Tibial nerve (tissue), 4 donors: ENCODE data around the gene KRT71. TPM values are rescaled to one million over a fixed set of nuclear protein-coding genes. Genes with fewer than 3 reads are reported as not detected.
A peak's percentile ranks its signal among the peaks of the same experiment; 100 is the strongest.

Experiments used
- DNase-seq, 2 donors: peaks; one replicate each; pipeline ENCODE4 v3.0.0-alpha.2; 2019; ENCODE audit warnings: low spot score in 2 of 2
- H3K27ac ChIP-seq, 4 donors: fragments of 200-600 bp; sonication (generic) in 3 of 4; one replicate each; pipeline ENCODE4 v1.5.1; 2017 to 2019; ENCODE audit warnings: mild to moderate bottlenecking in 1 of 4
- H3K27me3 ChIP-seq, 2 donors: fragments of 200-600 bp; sonication (generic) in 1 of 2; one replicate each; pipeline versions ENCODE4 v1.5.1 to v1.6.0; 2017 to 2019
- H3K36me3 ChIP-seq, 3 donors: fragments of 200-600 bp; sonication (generic); one replicate each; pipeline ENCODE4 v1.5.1; 2018 to 2019
- H3K4me1 ChIP-seq, 4 donors: fragments of 200-600 bp; sonication (generic) in 3 of 4; one replicate each; pipeline ENCODE4 v1.5.1; 2017 to 2019
- H3K4me3 ChIP-seq, 4 donors: fragments of 200-600 bp; sonication (generic) in 3 of 4; one replicate each; pipeline ENCODE4 v1.5.1; 2017 to 2019; ENCODE audit warnings: mild to moderate bottlenecking in 1 of 4, moderate library complexity in 1 of 4
- H3K9me3 ChIP-seq, 4 donors: fragments of 200-600 bp; sonication (generic) in 3 of 4; one replicate each; pipeline ENCODE4 v1.5.1; 2017 to 2019
- EP300 ChIP-seq, 2 donors: sonication (generic); formaldehyde crosslinking; IDR thresholded peaks; one replicate each; pipeline ENCODE4 v1.6.1; 2017; ENCODE audit warnings: antibody characterized with exemption in 2 of 2, mild to moderate bottlenecking in 1 of 2
- POLR2A ChIP-seq, 2 donors: fragments of 450-650 bp; IDR thresholded peaks; one replicate each; pipeline ENCODE4 v1.6.1; 2017; ENCODE audit warnings: antibody characterized with exemption in 2 of 2, mild to moderate bottlenecking in 2 of 2, moderate library complexity in 2 of 2
- WGBS, 2 donors: methylation state at CpG; one replicate each; pipeline ENCODE4 v1.1.5; 2018; 5-methylcytosine and 5-hydroxymethylcytosine counted together
- total RNA-seq, 4 donors: library from RNA; depleted of rRNA; stranded (reverse); fragments of >200 nt; gene quantifications; one replicate each; pipeline ENCODE4 v1.1.0, GENCODE V29; 2016
- TF ChIP-seq, protein P1 (sequence below), 5 experiments: fragments of 200-600 bp in 3 of 5; fragments of 450-650 bp in 2 of 5; sonication (generic) in 3 of 5; IDR thresholded peaks; one replicate each; pipeline ENCODE4 v1.5.1; 2016 to 2019; ENCODE audit warnings: antibody characterized with exemption in 5 of 5, mild to moderate bottlenecking in 3 of 5, moderate library complexity in 2 of 5

KRT71 gene
- total RNA-seq, 4 donors from 2014 or later = not detected

DNA sequence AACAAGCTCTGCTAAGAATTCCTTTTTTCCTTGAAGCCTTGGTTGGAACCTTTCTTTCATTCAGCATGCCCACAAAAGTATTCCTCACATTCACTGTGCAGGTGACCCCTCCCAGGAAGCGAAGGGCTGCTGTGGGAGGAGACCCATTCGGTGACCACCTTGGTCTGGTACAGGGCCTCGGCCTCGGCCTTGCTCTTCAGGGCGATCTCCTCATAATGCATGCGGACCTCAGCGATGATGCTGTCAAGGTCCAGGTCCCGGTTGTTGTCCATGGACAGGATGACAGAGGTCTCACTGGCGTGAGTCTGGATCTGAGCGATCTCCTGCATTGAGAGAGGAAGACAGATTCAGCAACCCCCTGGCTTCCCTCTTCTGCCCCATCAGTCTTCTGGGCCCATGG lies 17.6 kb upstream of the KRT71 start:
- Histone ChIP-seq H3K9me3 (no peaks in the 10 kb centered on the region), H3K36me3 (no peaks in the 10 kb centered on the region), H3K4me3 (no peak overlapping the region), H3K27me3 (peaks cover 0 to 11% of the 10 kb centered on the region in 2 donors), H3K4me1 (no peaks in the 10 kb centered on the region), H3K27ac (no peak overlapping the region)
- no peak for DNase-seq
- TF ChIP-seq POLR2A (IDR thresholded peaks at IDR 0.05) (no peak), EP300 (IDR thresholded peaks at IDR 0.05) (no peak)
- TF ChIP-seq, protein P1, sequence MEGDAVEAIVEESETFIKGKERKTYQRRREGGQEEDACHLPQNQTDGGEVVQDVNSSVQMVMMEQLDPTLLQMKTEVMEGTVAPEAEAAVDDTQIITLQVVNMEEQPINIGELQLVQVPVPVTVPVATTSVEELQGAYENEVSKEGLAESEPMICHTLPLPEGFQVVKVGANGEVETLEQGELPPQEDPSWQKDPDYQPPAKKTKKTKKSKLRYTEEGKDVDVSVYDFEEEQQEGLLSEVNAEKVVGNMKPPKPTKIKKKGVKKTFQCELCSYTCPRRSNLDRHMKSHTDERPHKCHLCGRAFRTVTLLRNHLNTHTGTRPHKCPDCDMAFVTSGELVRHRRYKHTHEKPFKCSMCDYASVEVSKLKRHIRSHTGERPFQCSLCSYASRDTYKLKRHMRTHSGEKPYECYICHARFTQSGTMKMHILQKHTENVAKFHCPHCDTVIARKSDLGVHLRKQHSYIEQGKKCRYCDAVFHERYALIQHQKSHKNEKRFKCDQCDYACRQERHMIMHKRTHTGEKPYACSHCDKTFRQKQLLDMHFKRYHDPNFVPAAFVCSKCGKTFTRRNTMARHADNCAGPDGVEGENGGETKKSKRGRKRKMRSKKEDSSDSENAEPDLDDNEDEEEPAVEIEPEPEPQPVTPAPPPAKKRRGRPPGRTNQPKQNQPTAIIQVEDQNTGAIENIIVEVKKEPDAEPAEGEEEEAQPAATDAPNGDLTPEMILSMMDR (IDR thresholded peaks at IDR 0.05) = no peak
- 91 to 94% methylated on average over 10 of the region's 10 CpGs for WGBS, 2 donors

DNA sequence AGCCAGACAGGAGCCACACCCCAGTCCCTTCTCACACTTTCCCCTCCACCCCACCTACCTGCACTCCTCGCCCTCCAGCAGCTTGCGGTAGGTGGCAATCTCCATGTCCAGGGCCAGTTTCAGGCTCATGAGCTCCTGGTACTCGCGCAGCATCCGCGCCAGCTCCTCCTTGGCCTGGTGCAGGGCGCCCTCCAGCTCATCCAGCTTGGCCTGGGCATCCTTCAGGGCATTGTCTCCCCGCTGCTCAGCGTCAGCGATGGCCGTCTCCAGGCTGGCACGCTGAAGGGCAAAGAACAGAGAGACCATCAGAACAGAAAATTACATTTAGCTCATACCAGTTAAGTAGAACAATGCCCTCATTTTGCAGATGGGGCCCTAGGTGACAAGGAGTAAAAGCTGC lies 15.2 kb upstream of the KRT71 start:
- WGBS, 2 donors = 76 to 84% methylated on average over 12 of the region's 12 CpGs
- TF ChIP-seq POLR2A (IDR thresholded peaks at IDR 0.05) (no peak), EP300 (IDR thresholded peaks at IDR 0.05) (no peak)
- TF ChIP-seq, protein P1 (IDR thresholded peaks at IDR 0.05) = no peak
- no peak for DNase-seq
- Histone ChIP-seq H3K4me1 (no peaks in the 10 kb centered on the region), H3K4me3 (no peak overlapping the region), H3K27ac (no peak overlapping the region), H3K9me3 (no peaks in the 10 kb centered on the region), H3K36me3 (no peaks in the 10 kb centered on the region), H3K27me3 (peaks cover 0 to 24% of the 10 kb centered on the region in 2 donors)

DNA sequence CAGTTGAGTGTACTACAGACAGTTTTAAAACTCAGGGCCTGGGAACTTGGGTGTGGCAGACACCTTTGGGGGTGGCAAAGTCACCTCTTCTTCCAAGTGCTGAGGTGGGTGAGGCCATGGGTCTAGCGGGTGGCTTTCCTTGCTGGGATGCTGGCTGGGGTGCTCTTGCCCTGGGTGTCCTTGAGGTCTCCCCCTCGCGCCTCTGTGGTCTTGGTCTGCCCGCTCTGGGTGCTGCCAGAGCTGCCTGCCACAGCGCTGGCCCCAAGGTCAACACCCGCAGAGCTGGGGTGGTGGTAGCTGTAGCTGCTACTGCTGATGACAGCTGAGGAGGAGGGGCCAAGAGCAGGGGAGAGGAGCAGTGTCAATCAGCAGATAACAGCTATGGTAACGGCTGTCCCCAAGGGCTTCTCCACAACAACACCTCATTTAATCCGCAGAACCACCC lies 13.9 kb upstream of the KRT71 start:
- Histone ChIP-seq H3K9me3 (no peaks in the 10 kb centered on the region), H3K4me3 (no peak overlapping the region), H3K27ac (no peak overlapping the region), H3K27me3 (peaks cover 0 to 29% of the 10 kb centered on the region in 2 donors), H3K4me1 (no peaks in the 10 kb centered on the region), H3K36me3 (no peaks in the 10 kb centered on the region)
- DNase-seq = no peak
- 54 to 58% methylated on average over 4 to 8 of the region's 8 CpGs for WGBS, 2 donors
- TF ChIP-seq, protein P1 (IDR thresholded peaks at IDR 0.05) = no peak
- TF ChIP-seq POLR2A (IDR thresholded peaks at IDR 0.05) = no peak
- TF ChIP-seq EP300 (IDR thresholded peaks at IDR 0.05) = no peak

DNA sequence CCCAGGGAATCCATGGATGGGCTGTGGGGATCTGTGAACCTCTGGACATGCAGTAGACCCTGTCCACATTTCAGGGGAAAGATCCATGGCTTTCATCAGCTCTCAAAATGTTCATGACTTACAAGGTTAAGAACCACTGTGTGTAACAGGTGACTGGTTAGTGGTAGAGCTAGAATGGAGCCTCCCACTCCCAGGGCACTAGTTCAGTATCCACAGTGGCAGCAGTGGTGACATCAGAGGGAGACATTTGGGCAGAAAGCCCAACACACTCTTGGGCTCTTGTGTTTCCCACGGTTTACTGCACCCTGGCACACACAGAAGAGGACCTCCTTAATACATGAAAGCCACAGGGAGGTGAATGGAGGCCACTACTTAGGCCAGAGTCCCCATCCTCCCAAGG lies 11.6 kb upstream of the KRT71 start:
- TF ChIP-seq, protein P1 (IDR thresholded peaks at IDR 0.05) = no peak
- no peak for TF ChIP-seq POLR2A (IDR thresholded peaks at IDR 0.05)
- no peak for TF ChIP-seq EP300 (IDR thresholded peaks at IDR 0.05)
- WGBS, 2 donors = 38 to 75% methylated on average over 1 of the region's 1 CpG
- no peak overlapping the region for H3K27ac ChIP-seq
- DNase-seq = no peak
- H3K27me3 ChIP-seq = peaks cover 0 to 25% of the 10 kb centered on the region in 2 donors
- no peaks in the 10 kb centered on the region for H3K4me1 ChIP-seq
- H3K9me3 ChIP-seq = no peaks in the 10 kb centered on the region
- H3K36me3 ChIP-seq = no peaks in the 10 kb centered on the region
- no peak overlapping the region for H3K4me3 ChIP-seq

DNA sequence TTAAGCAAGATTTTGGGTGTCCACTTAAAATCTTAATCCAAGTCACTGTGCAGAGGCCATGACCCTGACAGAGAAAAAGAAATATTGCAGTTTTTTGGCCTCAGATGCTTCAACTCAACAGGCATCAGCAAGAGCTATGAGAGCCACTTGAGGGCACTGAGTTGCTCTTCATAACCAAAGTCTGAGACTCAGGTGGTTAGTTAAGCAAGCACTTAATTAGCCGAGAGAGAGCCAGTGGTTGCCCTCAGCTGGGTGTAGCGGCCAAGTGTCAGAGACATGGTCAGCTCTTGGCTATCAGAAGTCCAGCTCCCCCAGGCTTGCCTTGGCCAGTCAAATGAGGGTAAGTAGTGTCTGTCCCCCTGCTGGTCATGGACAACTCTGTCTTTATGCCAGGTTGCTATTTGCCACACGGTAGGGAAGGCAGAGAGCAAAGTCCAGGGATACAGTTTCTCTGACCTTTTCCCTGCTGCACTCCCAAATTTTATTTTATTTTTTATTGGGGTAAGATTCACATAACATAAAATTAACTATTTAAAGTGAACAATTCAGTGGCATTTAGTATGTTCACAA lies 9.0 kb upstream of the KRT71 start:
- WGBS, 2 donors = 57 to 72% methylated on average over 3 of the region's 3 CpGs
- H3K27me3 ChIP-seq = peaks cover 0 to 29% of the 10 kb centered on the region in 2 donors
- TF ChIP-seq, protein P1 (IDR thresholded peaks at IDR 0.05) = peak in 2 of 5 experiments; percentile 7 to 14
- TF ChIP-seq EP300 (IDR thresholded peaks at IDR 0.05) = no peak
- H3K27ac ChIP-seq = no peak overlapping the region
- H3K36me3 ChIP-seq = no peaks in the 10 kb centered on the region
- no peaks in the 10 kb centered on the region for H3K4me1 ChIP-seq
- H3K9me3 ChIP-seq = no peaks in the 10 kb centered on the region
- no peak for DNase-seq
- no peak overlapping the region for H3K4me3 ChIP-seq
